HepG2 (cell line): ENCODE data around the gene ZNF512B. TPM values are rescaled to one million over a fixed set of nuclear protein-coding genes. Genes with fewer than 3 reads are reported as not detected.

ENCODE experiments used
- AHR ChIP-seq: IDR thresholded peaks from 2 replicates; pipeline ENCODE4 v1.6.1; 2018; ENCODE audit warnings: missing genetic modification reagents, missing compliant biosample characterization
- EED ChIP-seq: sonication (generic); formaldehyde crosslinking; IDR thresholded peaks from 2 replicates; pipeline ENCODE4 v1.5.0; 2020; ENCODE audit warnings: mild to moderate bottlenecking, missing genetic modification reagents
- GATA4 ChIP-seq: sonication (generic); IDR thresholded peaks from 2 replicates; pipeline ENCODE4 v1.6.1; 2016; ENCODE audit warnings: antibody characterized with exemption, low read depth, borderline replicate concordance
- GPN1 ChIP-seq: sonication (generic); formaldehyde crosslinking; IDR thresholded peaks from 2 replicates; pipeline ENCODE4 v1.5.1; 2020; ENCODE audit warnings: missing genetic modification reagents, borderline replicate concordance
- LRRFIP1 ChIP-seq: sonication (generic); formaldehyde crosslinking; conservative IDR thresholded peaks from 2 replicates; pipeline ENCODE4 v1.4.0; 2020; ENCODE audit warnings: missing genetic modification reagents
- PAXIP1 ChIP-seq: sonication (generic); formaldehyde crosslinking; conservative IDR thresholded peaks from 2 replicates; pipeline ENCODE4 v1.4.0; 2020; ENCODE audit warnings: mild to moderate bottlenecking, missing genetic modification reagents, moderate library complexity
- PRMT3 ChIP-seq: sonication (generic); formaldehyde crosslinking; IDR thresholded peaks from 2 replicates; pipeline ENCODE4 v1.8.1; 2022; ENCODE audit warnings: low read depth, mild to moderate bottlenecking, moderate library complexity, missing genetic modification reagents, borderline replicate concordance
- RBAK ChIP-seq: sonication (generic); formaldehyde crosslinking; IDR thresholded peaks from 2 replicates; pipeline ENCODE4 v1.5.1; 2020; ENCODE audit warnings: mild to moderate bottlenecking, missing genetic modification reagents
- RCOR2 ChIP-seq: IDR thresholded peaks from 2 replicates; pipeline ENCODE4 v1.6.1; 2016; ENCODE audit warnings: missing biosample characterization, missing genetic modification reagents
- SNAI1 ChIP-seq: sonication (generic); formaldehyde crosslinking; IDR thresholded peaks from 2 replicates; pipeline ENCODE4 v1.5.0; 2020; ENCODE audit warnings: mild to moderate bottlenecking, missing genetic modification reagents, borderline replicate concordance
- TRIM24 ChIP-seq: sonication (generic); formaldehyde crosslinking; IDR thresholded peaks from 2 replicates; pipeline ENCODE4 v1.8.0; 2022; ENCODE audit warnings: mild to moderate bottlenecking, missing genetic modification reagents
- TSC22D2 ChIP-seq: sonication (generic); formaldehyde crosslinking; IDR thresholded peaks from 2 replicates; pipeline ENCODE4 v1.5.1; 2020; ENCODE audit warnings: missing genetic modification reagents, mild to moderate bottlenecking, borderline replicate concordance
- ZIK1 ChIP-seq: sonication (generic); formaldehyde crosslinking; IDR thresholded peaks from 2 replicates; pipeline ENCODE4 v1.5.0; 2020; ENCODE audit warnings: mild to moderate bottlenecking, low read depth, missing genetic modification reagents, borderline replicate concordance
- ZNF24 ChIP-seq: fragments of 450-650 bp; IDR thresholded peaks from 2 replicates; pipeline ENCODE4 v1.6.1; 2017; ENCODE audit warnings: antibody characterized with exemption, mild to moderate bottlenecking
- ZNF333 ChIP-seq: sonication (generic); formaldehyde crosslinking; IDR thresholded peaks from 2 replicates; pipeline ENCODE4 v1.4.0; 2020; ENCODE audit warnings: mild to moderate bottlenecking, missing genetic modification reagents, borderline replicate concordance
- ZNF550 ChIP-seq: sonication (generic); formaldehyde crosslinking; IDR thresholded peaks from 2 replicates; pipeline ENCODE4 v1.4.0; 2020; ENCODE audit warnings: mild to moderate bottlenecking, missing genetic modification reagents, borderline replicate concordance
- ZNF576 ChIP-seq: sonication (generic); formaldehyde crosslinking; IDR thresholded peaks from 2 replicates; pipeline ENCODE4 v1.4.0; 2020; ENCODE audit warnings: mild to moderate bottlenecking, missing genetic modification reagents
- polyA plus RNA-seq, 8 experiments: library from polyadenylated mRNA; depleted of rRNA in 3 of 8; stranded (reverse) in 7 of 8; unstranded in 1 of 8; fragments of >200 nt; fragmentation: Illumina TruSeq in 4 of 8; extraction: Trizol in 4 of 8; gene quantifications; 2 replicates each; pipeline versions ENCODE4 v1.2.1 to v1.2.3, GENCODE V29; 2011 to 2016; ENCODE audit warnings: low read depth in 4 of 8, missing spikeins in 1 of 8, mixed read lengths in 1 of 8; ENCODE audit not compliant: insufficient read depth in 1 of 8
- total RNA-seq, 5 experiments: library from RNA; depleted of rRNA; stranded (reverse); fragments of >200 nt; fragmentation: Illumina TruSeq; extraction: Trizol; gene quantifications; 2 replicates each; pipeline ENCODE4 v1.2.3, GENCODE V29; 2016; ENCODE audit warnings: low read depth in 1 of 5
- TF ChIP-seq, protein P1 (sequence below): sonication (generic); formaldehyde crosslinking; IDR thresholded peaks from 2 replicates; pipeline ENCODE4 v1.5.0; 2020; ENCODE audit warnings: mild to moderate bottlenecking, missing genetic modification reagents
- TF ChIP-seq, protein P2 (sequence below): sonication (generic); formaldehyde crosslinking; IDR thresholded peaks from 2 replicates; pipeline ENCODE4 v1.8.0; 2023; ENCODE audit warnings: mild to moderate bottlenecking, missing genetic modification reagents

ZNF512B gene
- total and polyA plus RNA-seq, 2 of the 13 experiments (the other 11 are each of a cell fraction or from before 2014, with no cell fraction given) = 11.5 to 30.6 TPM

GRCh38 chr20:63955827-63956663 is 13.7 kb downstream of the ZNF512B start, which contains the start of gene UCKL1 (continued):
- peak; percentile 100 for TF ChIP-seq ZNF333 (CRISPR knock-in tag)
- TF ChIP-seq ZNF24 = no peak
- TF ChIP-seq EED (CRISPR knock-in tag) = peak; percentile 100
- TF ChIP-seq PRMT3 (CRISPR knock-in tag) = no peak; the same call in 1 of the 2 replicates
- TF ChIP-seq AHR (CRISPR knock-in tag) = peak; percentile 97
- TF ChIP-seq RBAK (CRISPR knock-in tag) = no peak; the same call in 1 of the 2 replicates
- peak; percentile 75 for TF ChIP-seq RCOR2 (CRISPR knock-in tag)
- TF ChIP-seq ZNF550 (CRISPR knock-in tag) = peak; percentile 94; the same call in 1 of the 2 replicates
- TF ChIP-seq LRRFIP1 = no peak; the same call in 1 of the 2 replicates
- TF ChIP-seq ZIK1 (CRISPR knock-in tag) = peak; percentile 98
- TF ChIP-seq, protein P1, sequence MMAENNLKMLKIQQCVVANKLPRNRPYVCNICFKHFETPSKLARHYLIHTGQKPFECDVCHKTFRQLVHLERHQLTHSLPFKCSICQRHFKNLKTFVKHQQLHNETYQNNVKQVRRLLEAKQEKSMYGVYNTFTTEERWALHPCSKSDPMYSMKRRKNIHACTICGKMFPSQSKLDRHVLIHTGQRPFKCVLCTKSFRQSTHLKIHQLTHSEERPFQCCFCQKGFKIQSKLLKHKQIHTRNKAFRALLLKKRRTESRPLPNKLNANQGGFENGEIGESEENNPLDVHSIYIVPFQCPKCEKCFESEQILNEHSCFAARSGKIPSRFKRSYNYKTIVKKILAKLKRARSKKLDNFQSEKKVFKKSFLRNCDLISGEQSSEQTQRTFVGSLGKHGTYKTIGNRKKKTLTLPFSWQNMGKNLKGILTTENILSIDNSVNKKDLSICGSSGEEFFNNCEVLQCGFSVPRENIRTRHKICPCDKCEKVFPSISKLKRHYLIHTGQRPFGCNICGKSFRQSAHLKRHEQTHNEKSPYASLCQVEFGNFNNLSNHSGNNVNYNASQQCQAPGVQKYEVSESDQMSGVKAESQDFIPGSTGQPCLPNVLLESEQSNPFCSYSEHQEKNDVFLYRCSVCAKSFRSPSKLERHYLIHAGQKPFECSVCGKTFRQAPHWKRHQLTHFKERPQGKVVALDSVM (CRISPR knock-in tag) = peak; percentile 69
- peak; percentile 92; the same call in 1 of the 2 replicates for TF ChIP-seq TSC22D2 (CRISPR knock-in tag)
- TF ChIP-seq ZNF576 = peak; percentile 93
- TF ChIP-seq TRIM24 (CRISPR knock-in tag) = no peak
- peak; percentile 95 for TF ChIP-seq PAXIP1 (CRISPR knock-in tag)
- TF ChIP-seq GPN1 = peak; percentile 84
- TF ChIP-seq, protein P2, sequence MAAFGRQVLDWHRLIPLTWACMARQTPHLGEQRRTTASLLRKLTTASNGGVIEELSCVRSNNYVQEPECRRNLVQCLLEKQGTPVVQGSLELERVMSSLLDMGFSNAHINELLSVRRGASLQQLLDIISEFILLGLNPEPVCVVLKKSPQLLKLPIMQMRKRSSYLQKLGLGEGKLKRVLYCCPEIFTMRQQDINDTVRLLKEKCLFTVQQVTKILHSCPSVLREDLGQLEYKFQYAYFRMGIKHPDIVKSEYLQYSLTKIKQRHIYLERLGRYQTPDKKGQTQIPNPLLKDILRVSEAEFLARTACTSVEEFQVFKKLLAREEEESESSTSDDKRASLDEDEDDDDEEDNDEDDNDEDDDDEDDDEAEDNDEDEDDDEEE (CRISPR knock-in tag) = peak; percentile 95
- peak; percentile 78 for TF ChIP-seq GATA4
- TF ChIP-seq SNAI1 (CRISPR knock-in tag) = no peak; the same call in 1 of the 2 replicates
